LNCaP clone FGC (cell line): ENCODE measurements around the gene NOL4.
"Not testable (repeated sequence)": the region's sequence is repeated elsewhere in the genome, so short reads cannot be mapped to it uniquely, and the experiment has no call there.

Experiments used
- DNase-seq: peaks from one replicate; pipeline ENCODE4 v3.0.0-alpha.2; 2011; ENCODE audit warnings: low read depth
- H3K4me3 ChIP-seq: 2 replicates; pipeline ENCODE4 v1.5.1; 2011; ENCODE audit warnings: mild to moderate bottlenecking, low read depth, low read length, control low read depth
- TF ChIP-seq, protein P1 (sequence below): IDR thresholded peaks from 2 replicates; pipeline ENCODE4 v1.5.1; 2012; ENCODE audit warnings: mild to moderate bottlenecking; ENCODE audit not compliant: control insufficient read depth, insufficient read depth; ENCODE audit errors: extremely low read depth

Gene NOL4

DNA sequence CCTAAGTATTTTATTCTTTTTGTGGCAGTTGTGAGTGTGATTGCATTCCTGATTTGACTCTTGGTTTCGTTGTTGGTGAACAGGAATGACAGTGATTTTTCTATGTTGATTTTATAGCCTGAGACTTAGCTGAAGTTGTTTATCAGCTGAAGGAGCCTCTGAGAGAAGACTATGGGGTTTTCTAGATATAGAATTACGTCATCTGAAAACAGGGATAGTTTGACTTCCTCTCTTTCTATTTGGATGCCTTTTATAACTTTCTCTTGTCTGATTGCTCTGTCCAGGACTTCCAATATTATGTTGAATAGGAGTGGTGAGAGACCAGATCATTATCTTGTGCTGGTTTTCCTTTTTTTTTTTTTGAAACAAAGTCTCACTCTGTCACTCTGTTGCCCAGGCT, 18.0 kb upstream of the NOL4 start:
- no peak for DNase-seq
- TF ChIP-seq, protein P1, sequence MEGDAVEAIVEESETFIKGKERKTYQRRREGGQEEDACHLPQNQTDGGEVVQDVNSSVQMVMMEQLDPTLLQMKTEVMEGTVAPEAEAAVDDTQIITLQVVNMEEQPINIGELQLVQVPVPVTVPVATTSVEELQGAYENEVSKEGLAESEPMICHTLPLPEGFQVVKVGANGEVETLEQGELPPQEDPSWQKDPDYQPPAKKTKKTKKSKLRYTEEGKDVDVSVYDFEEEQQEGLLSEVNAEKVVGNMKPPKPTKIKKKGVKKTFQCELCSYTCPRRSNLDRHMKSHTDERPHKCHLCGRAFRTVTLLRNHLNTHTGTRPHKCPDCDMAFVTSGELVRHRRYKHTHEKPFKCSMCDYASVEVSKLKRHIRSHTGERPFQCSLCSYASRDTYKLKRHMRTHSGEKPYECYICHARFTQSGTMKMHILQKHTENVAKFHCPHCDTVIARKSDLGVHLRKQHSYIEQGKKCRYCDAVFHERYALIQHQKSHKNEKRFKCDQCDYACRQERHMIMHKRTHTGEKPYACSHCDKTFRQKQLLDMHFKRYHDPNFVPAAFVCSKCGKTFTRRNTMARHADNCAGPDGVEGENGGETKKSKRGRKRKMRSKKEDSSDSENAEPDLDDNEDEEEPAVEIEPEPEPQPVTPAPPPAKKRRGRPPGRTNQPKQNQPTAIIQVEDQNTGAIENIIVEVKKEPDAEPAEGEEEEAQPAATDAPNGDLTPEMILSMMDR, result no peak
- H3K4me3 ChIP-seq, result no peak overlapping the region

DNA sequence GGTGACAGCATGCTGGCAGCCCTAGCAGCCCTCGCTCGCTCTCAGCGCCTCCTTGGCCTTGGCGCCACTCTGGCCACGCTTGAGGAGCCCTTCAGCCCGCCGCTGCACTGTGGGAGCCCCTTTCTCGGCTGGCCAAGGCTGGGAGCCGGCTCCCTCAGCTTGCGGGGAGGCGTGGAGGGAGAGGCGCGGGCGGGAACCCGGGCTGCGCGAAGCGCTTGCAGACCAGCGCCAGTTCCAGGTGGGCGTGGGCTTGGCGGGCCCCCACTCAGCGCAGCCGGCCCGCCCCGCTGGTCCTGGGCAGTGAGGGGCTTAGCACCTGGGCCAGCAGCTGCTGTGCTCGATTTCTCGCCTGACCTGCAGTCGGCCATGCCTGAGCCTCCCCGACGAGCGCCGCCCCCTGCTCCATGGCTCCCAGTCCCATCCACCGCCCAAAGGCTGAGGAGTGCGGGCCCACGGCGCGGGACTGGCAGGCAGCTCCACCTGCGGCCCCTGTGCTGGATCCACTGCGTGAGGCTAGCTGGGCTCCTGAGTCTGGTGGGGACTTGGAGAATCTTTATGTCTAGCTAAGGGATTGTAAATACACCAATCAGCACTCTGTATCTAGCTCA, 9.2 kb upstream of the NOL4 start:
- DNase-seq, H3K4me3 ChIP-seq: not testable (repeated sequence)

DNA sequence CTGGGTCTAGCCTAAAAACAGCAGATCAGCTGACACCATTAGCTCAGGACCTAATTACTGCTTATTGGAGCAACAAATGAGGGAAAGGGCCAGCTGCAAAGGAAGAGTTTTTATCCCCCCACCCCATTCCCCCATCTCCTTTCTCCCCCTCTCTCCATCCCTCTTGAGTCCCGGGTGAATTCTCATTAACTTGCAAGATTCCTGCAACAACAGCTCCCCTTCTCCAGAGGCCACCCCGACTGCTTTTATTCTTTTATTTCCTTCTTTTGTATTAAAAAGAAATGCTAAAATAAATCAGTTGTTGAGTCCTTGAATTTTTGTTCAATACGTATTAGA, 473 bp upstream of the NOL4 start:
- DNase-seq, result no peak
- no peak overlapping the region for H3K4me3 ChIP-seq
- TF ChIP-seq, protein P1, result no peak

DNA sequence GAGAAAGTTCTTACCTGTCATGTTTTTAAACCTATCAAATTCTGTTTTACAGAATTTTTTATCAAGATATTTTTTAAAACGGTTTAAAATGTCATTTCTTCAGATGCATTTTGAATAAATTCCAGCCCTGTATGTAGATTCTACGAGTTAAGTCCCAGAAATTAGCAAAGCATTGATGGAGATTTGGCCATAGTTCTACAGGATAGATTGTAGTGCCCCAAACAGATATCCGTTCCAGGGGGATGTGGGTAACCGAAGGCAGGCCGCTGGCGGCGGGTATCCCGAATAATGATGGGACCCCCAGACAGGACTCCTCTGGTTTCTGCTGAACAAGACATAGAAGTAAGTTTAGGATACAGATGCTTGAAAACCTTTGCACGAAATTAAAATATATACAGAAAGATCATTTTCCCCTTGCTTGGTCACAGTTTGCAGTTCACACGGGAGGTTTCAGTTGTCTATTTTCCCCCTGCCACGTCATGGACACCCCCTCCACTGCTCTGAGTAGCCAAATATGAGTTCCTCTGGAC, 755 bp downstream of the NOL4 start:
- no peak for DNase-seq
- H3K4me3 ChIP-seq, result no peak overlapping the region
- TF ChIP-seq, protein P1, result no peak

DNA sequence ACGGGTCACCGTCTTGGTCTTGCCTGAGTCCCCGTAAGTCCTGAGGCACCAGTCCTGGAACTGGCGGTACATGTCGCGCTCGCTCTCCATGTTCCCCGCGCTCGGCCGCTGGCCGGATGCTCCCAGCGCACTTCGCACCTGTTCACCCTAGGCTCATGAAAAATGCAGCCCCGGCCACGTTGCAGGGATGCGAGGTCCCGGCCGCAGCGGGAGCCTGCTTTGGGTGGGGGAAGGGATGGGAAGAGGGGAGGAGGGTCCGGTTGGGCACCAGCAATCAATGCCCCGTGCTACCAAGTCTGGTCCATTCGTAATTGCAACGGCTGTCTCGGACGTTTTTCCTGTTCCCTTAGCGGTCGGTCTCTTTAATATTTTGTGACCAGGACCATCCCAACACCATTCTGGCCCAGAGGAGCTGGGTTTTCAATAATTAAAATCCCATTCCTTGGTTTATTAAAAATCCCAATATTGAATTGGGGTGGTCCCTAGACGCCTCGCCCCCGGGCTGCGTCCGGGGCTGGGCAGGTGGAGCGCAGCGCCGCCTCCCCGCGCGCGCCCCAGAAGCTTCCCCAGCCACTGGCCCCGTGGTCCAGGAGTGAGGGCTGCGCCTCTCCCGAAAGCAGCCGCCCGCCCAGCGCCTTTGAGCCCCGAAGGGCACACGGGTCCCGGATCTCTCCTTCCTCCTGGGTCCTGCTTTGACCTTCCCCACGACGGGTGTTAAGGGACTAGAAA, 1.4 kb downstream of the NOL4 start:
- no peak for DNase-seq
- TF ChIP-seq, protein P1, result no peak
- peak overlapping the region; percentile 29 for H3K4me3 ChIP-seq

DNA sequence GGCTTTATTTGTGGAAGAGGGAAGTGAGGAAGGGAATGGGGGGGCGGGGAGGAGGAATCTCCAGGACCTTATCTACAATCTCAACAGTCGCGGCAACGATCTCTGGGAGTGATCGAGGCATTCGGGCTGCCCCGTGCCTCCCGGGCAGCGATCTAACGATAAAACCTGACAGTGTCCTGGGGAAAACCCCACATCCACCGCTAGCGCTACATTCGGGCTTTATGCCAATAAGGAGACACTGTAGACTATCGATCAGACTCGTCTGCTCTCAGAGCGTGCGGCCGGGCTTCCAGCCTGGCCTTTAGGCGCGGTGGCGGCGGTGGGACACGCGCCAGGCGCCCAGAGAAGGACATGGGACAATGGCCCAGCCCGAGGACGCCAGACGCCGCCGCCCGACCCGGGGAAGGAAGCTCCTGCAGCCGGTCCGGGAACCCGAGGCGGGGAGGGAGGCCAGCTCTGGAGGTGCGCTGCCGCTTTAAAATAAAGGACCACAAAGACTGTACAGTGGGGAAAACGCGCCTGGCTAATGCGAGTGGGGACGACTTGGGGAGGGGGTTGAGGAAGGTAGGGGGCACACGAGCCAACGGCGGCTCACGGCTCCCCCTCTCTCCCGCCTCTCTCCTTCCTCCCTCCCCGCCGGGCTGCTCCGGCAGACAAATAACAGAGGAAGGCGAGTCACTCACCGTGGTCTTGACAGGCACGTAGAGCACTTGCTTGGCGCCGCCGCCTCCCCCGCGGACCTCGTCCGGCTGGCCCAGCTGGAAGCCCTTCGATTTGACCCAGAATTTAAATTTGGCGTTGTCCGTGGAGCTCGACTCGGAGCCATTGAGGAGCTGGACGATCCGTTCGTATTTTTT, 2.2 kb downstream of the NOL4 start:
- peak overlapping the region; percentile 29 for H3K4me3 ChIP-seq
- TF ChIP-seq, protein P1, result no peak
- no peak for DNase-seq

DNA sequence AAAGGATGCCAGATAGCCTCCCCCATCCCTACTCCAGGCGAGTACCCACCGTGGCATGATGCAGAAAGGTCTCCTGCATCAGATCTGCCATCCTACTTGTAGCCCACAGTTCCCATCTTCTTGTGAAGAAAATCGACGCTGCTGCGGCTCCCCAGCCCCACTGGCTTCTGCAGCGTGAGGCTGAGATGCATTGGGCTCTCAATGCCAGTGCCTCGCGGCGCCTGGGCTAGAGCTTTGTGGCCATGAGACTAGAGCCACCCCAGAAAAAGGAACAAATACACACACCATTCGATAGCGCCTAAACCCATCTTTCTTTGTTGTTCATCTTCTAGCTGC, 2.8 kb downstream of the NOL4 start:
- no peak overlapping the region for H3K4me3 ChIP-seq
- no peak for DNase-seq
- TF ChIP-seq, protein P1, result no peak
